NCI-H2196 (cell line): ENCODE data around the gene MISP.
"Not testable (repeated sequence)": the region's sequence is repeated elsewhere in the genome, so short reads cannot be mapped to it uniquely, and the experiment has no call there.

Experiments
- DNase-seq: peaks from one replicate; lab custom pipeline; 2025; ENCODE audit not compliant: unreplicated experiment; lab: John Stamatoyannopoulos, UW

Gene MISP

GRCh38 chr19:750640-751423, at the start of gene MISP:
Gene MISP (plus strand): TSS chr19:751112. CDS start chr19:756947, 5,835 bp downstream.
- peak; percentile 93 for DNase-seq

- DNase-seq, result not testable (repeated sequence)
Measured at GRCh38 chr19:702847-703246, 48.1 kb upstream of the MISP start.

- DNase-seq, result no peak
Measured at GRCh38 chr19:703329-703650, 47.6 kb upstream of the MISP start.

- peak; percentile 78 for DNase-seq
Measured at GRCh38 chr19:703651-704446, 47.1 kb upstream of the MISP start.

GRCh38 chr19:704447-704741, 46.5 kb upstream of the MISP start:
- DNase-seq, result no peak

GRCh38 chr19:708154-709143, 42.5 kb upstream of the MISP start, which contains the start of gene PALM:
Gene PALM (plus strand): TSS chr19:708935. CDS start chr19:709147, 212 bp downstream.
- peak; percentile 58 for DNase-seq

- no peak for DNase-seq
Measured at GRCh38 chr19:709196-709964, 41.5 kb upstream of the MISP start.

GRCh38 chr19:709965-710571, 40.8 kb upstream of the MISP start:
- no peak for DNase-seq

- DNase-seq, result no peak
Measured at GRCh38 chr19:710767-711166, 40.1 kb upstream of the MISP start.

- no peak for DNase-seq
Measured at GRCh38 chr19:711254-711653, 39.7 kb upstream of the MISP start.

- DNase-seq, result no peak
Measured at GRCh38 chr19:715347-715746, 35.6 kb upstream of the MISP start.

GRCh38 chr19:718251-718951, 32.5 kb upstream of the MISP start:
- no peak for DNase-seq

- no peak for DNase-seq
Measured at GRCh38 chr19:718991-719512, 31.9 kb upstream of the MISP start.

GRCh38 chr19:719636-720344, 31.1 kb upstream of the MISP start:
- DNase-seq, result no peak

- DNase-seq, result no peak
Measured at GRCh38 chr19:720345-721160, 30.4 kb upstream of the MISP start.

- DNase-seq, result no peak
Measured at GRCh38 chr19:722553-723101, 28.3 kb upstream of the MISP start.

- DNase-seq, result no peak
Measured at GRCh38 chr19:723247-723646, 27.7 kb upstream of the MISP start.

GRCh38 chr19:723714-724113, 27.2 kb upstream of the MISP start:
- DNase-seq, result no peak
